ENCODE measurements around the gene SNF8.

The SNF8 gene

DNA sequence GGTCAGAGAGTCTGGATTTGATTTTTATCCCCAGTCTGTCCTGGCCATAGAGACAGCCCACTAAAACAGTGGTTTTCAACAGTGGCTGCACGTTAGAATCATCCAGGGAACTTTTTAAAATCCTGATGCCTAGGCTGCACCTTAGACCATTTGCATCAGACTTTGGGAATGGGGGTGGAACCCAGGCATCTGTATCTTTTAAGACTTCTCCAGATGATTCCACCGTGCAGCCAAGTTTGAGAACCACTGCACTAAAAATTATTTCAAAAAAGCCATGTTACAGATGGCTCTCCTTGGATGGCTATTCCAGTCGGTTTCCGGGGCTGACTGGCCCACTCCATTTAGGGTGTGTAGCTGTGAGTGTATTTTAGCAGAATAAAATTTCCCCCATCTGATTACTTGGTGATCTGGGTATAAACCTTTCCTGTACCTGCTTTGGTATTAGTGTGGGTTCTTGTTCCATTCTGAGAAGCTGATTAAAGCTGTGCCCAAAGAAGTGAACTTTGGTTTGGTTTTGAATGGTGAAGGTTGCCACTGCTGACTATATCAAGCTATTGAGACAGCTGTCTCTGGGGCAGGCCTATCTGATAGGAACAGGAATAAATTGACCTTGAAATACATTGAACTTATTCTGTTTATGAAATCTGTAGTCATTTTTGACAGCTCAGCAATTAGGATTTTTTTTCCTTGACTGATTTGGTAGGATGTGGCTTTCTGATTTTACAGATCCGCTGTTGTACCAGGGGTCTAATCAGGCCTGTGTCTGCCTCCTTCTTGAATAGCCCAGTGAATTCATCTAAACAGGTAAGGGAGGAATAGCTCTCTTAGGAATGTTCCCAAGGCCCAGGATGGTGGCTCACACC is 50.8 kb downstream of the SNF8 start:
- no peak for DNase-seq (ENCODE audit: low read depth)
- TF ChIP-seq, protein P1, sequence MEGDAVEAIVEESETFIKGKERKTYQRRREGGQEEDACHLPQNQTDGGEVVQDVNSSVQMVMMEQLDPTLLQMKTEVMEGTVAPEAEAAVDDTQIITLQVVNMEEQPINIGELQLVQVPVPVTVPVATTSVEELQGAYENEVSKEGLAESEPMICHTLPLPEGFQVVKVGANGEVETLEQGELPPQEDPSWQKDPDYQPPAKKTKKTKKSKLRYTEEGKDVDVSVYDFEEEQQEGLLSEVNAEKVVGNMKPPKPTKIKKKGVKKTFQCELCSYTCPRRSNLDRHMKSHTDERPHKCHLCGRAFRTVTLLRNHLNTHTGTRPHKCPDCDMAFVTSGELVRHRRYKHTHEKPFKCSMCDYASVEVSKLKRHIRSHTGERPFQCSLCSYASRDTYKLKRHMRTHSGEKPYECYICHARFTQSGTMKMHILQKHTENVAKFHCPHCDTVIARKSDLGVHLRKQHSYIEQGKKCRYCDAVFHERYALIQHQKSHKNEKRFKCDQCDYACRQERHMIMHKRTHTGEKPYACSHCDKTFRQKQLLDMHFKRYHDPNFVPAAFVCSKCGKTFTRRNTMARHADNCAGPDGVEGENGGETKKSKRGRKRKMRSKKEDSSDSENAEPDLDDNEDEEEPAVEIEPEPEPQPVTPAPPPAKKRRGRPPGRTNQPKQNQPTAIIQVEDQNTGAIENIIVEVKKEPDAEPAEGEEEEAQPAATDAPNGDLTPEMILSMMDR (conservative IDR thresholded peaks at IDR 0.05; ENCODE audit: control insufficient read depth, insufficient read depth, low read depth, low read length) = no peak
- H3K4me3 ChIP-seq (ENCODE audit: control insufficient read depth, low read depth, low read length) = peak overlapping the region; percentile 67

DNA sequence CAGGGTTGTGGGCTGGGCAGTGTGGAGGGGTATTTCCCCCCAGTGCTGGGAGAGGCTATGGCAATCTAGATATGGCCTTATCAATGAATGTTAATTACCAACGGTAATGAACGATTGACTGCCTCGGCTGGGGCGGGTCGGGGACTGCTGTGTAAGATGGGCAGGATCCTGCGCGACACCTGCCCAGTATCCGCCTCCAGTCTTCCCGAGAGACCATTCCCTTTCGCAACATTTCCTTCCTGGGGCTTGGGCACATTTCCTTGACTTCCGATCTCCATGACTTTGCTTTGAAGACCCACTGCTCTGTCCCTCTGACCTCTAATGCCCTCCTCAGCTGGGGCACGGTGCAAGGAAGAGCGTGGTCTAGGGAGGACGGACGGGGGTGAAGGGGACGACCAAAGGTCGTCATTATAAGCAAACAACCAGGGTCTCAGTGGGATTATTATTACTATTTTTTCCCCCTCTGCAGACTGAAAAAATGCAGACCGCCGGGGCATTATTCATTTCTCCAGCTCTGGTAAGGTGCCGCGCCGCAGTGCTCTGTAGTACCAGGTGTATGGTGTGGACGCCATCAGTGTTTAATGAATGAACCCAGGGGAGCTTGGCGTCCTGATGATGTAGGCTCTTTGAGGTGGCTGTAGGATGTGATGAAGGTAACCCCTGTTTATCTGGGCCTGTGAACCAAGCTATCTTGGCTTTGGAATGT is 51.5 kb downstream of the SNF8 start:
- TF ChIP-seq, protein P1 (conservative IDR thresholded peaks at IDR 0.05; ENCODE audit: control insufficient read depth, insufficient read depth, low read depth, low read length) = no peak
- DNase-seq (ENCODE audit: low read depth) = no peak
- peak overlapping the region; percentile 67 for H3K4me3 ChIP-seq (ENCODE audit: control insufficient read depth, low read depth, low read length)

DNA sequence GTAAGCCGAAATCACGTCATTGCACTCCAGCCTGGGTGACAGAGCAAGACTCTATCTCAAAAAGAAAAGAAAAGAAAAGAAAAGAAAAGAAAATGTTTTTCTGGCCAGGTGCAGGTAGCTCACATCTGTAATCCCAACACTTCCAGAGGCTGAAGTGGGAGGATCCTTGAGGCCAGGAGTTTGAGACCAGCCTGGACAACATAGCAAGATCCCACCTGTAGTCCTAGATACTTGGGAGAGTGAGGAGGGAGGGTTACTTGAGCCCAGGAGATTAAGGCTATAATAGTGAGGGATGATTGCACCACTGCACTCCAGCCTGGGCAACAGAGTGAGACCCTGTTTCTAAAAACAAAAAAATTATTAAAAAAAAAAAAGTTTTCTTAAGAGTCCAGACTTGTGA is 54.6 kb downstream of the SNF8 start:
- TF ChIP-seq, protein P1 (conservative IDR thresholded peaks at IDR 0.05; ENCODE audit: control insufficient read depth, insufficient read depth, low read depth, low read length) = no peak
- no peak for DNase-seq (ENCODE audit: low read depth)
- H3K4me3 ChIP-seq (ENCODE audit: control insufficient read depth, low read depth, low read length) = no peak overlapping the region

DNA sequence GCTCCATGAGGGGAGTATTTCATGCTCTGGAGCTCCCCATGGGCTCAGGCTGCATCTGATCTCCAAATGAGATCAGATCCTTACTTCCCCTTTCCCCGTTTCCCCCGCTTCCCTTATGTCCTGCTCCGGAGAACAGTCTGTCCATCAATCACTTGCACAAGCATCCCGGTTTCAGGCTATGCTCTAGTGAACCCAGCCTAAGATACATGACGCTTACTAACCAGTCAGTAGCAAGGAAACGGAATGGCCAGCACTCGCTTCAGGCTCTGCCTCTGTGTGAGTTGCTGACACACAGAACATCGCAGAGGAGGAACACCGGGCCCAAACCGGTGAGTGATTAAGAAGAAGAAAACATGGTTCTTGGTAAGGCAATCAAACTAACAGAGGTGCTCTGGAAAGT is 61.5 kb downstream of the SNF8 start:
- no peak for DNase-seq (ENCODE audit: low read depth)
- TF ChIP-seq, protein P1 (conservative IDR thresholded peaks at IDR 0.05; ENCODE audit: control insufficient read depth, insufficient read depth, low read depth, low read length) = no peak

GRCh38 chr17:48882272-48882671 is 62.4 kb downstream of the SNF8 start:
- no peak for DNase-seq (ENCODE audit: low read depth)
- TF ChIP-seq, protein P1 (conservative IDR thresholded peaks at IDR 0.05; ENCODE audit: control insufficient read depth, insufficient read depth, low read depth, low read length) = no peak

More for the DNA sequence above, 61.5 kb downstream of the SNF8 start:
- no peak overlapping the region for H3K4me3 ChIP-seq (ENCODE audit: control insufficient read depth, low read depth, low read length)

More at GRCh38 chr17:48882272-48882671, 62.4 kb downstream of the SNF8 start:
- no peak overlapping the region for H3K4me3 ChIP-seq (ENCODE audit: control insufficient read depth, low read depth, low read length)

Measured in fibroblast of mammary gland (primary cell).